ENCODE results near the gene TSACC.

Gene TSACC

GRCh38 chr1:156388174-156389137 lies 50.1 kb downstream of the TSACC start:
- H3K4me3 ChIP-seq (replicated peaks; ENCODE audit: low read depth, low read length), result no peak overlapping the region

DNA sequence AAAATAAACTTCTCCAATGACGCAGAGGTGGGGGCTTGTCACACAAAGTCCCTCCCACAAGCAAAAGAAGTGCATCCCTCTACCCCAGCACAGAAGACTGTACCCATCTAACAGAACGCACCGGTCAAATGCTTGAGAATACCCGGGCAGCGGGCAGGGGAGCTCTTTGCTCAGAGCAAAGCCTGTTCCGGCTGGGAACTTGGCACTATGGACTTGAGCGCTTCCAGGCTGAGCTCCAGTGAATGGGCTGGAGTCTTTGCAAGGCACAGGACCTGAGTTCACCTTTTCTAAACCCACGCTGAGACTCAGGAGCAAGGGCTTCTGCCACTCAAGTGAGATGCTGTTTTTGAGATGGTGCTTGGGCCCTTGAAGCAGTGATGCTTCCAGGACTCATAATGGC lies 51.0 kb downstream of the TSACC start:
- H3K4me3 ChIP-seq (replicated peaks; ENCODE audit: low read depth, low read length), result no peak overlapping the region
- TF ChIP-seq, protein P1, sequence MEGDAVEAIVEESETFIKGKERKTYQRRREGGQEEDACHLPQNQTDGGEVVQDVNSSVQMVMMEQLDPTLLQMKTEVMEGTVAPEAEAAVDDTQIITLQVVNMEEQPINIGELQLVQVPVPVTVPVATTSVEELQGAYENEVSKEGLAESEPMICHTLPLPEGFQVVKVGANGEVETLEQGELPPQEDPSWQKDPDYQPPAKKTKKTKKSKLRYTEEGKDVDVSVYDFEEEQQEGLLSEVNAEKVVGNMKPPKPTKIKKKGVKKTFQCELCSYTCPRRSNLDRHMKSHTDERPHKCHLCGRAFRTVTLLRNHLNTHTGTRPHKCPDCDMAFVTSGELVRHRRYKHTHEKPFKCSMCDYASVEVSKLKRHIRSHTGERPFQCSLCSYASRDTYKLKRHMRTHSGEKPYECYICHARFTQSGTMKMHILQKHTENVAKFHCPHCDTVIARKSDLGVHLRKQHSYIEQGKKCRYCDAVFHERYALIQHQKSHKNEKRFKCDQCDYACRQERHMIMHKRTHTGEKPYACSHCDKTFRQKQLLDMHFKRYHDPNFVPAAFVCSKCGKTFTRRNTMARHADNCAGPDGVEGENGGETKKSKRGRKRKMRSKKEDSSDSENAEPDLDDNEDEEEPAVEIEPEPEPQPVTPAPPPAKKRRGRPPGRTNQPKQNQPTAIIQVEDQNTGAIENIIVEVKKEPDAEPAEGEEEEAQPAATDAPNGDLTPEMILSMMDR (IDR thresholded peaks at IDR 0.05; ENCODE audit: low read depth, low read length, missing control alignments), result no peak
- no peak for DNase-seq (ENCODE audit: extremely low read depth, low read depth)

More at GRCh38 chr1:156388174-156389137, 50.1 kb downstream of the TSACC start:
- DNase-seq (ENCODE audit: extremely low read depth, low read depth), result no peak
- TF ChIP-seq, protein P1 (IDR thresholded peaks at IDR 0.05; ENCODE audit: low read depth, low read length, missing control alignments), result no peak

DNA sequence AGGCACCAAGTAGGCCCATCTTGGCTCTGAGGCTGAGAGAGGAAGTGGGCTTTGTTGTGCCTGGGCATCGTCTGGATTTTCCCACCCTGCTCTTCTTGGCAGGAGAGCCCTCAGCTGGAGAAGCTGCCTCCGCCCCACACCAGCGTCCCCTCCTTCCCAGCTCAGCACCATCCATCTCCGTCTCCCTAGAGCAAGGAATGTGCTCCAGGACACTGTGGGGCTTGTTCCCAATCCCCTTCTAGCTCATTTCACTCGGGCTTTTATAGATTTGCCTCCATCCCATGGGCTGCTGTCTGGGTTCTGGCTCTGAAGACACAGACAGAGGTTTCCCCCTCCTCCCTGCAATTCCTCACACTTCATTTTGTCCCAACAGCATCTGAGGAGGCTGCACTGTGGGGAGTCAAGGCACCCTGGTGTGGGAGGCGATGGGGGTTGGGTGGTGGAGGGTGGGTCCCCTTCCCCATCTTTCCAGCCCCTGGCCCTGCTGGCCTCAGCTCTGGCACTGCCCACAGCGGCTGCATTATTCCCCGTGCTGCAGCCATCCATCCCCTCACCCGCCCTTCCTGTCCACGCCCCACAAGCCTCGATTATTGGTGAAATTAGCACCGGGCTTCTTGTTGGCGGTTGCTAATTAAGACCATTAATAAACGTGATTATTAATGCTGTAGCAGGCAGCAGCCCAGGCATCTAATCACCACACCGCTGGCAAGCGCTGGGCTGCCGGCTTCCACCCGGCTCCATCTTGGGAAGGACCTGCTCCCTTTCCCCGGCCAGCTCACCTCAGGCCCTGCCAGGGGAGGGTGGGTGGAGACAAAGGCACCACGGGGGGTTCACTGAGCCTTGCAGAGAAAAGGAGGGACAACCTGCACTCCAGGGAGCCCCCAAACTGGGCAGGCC lies 52.4 kb downstream of the TSACC start:
- TF ChIP-seq, protein P1 (IDR thresholded peaks at IDR 0.05; ENCODE audit: low read depth, low read length, missing control alignments), result no peak
- DNase-seq (ENCODE audit: extremely low read depth, low read depth), result no peak
- H3K4me3 ChIP-seq (replicated peaks; ENCODE audit: low read depth, low read length), result no peak overlapping the region

GRCh38 chr1:156391366-156391677 lies 53.0 kb downstream of the TSACC start:
- TF ChIP-seq, protein P1 (IDR thresholded peaks at IDR 0.05; ENCODE audit: low read depth, low read length, missing control alignments), result no peak
- no peak for DNase-seq (ENCODE audit: extremely low read depth, low read depth)
- no peak overlapping the region for H3K4me3 ChIP-seq (replicated peaks; ENCODE audit: low read depth, low read length)

DNA sequence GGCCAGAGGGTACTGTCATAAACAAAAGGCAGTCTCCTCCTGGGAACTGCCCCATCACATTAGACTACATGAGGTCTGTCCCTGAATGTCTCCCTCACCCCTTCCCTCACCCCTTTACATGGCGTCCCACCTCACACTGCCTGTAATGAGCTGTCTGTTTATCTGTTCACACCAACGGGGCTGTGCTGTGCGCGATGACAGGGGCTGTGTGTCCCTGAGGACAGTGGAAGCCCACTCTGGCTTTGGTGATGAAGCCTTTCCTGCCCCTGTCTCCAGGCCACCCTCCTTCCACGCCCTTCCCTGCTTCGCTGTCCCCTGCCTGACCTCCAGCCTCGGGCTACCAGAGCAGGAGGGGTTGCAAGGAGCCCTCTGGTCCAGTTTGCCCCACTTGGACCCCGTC lies 53.4 kb downstream of the TSACC start:
- DNase-seq (ENCODE audit: extremely low read depth, low read depth), result no peak
- no peak overlapping the region for H3K4me3 ChIP-seq (replicated peaks; ENCODE audit: low read depth, low read length)
- TF ChIP-seq, protein P1 (IDR thresholded peaks at IDR 0.05; ENCODE audit: low read depth, low read length, missing control alignments), result no peak

DNA sequence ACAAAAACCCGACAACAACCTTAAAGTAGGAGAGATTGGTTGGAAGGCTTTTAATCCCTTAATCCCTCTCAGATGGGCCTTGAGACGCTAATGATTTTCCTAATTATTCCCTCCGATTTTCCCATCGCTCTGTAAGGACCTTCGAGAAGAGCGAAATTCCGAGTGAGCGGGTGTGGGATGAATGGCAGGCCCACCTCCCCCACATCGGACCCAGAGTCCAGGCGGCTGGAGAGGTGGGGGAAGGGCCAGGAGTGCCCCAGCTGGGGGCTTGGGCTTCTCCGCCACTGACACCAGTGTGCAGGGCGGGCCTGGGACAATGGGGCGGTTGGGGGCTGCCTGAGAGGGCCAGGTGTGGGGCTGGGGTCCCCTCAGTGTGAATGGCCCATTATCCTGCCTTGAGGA lies 54.1 kb downstream of the TSACC start:
- H3K4me3 ChIP-seq (replicated peaks; ENCODE audit: low read depth, low read length), result no peak overlapping the region
- DNase-seq (ENCODE audit: extremely low read depth, low read depth), result no peak
- TF ChIP-seq, protein P1 (IDR thresholded peaks at IDR 0.05; ENCODE audit: low read depth, low read length, missing control alignments), result no peak
